Retinal pigment epithelial cell (primary cell): ENCODE measurements around the gene PHEX.

Experiments used
- DNase-seq: peaks from one replicate; pipeline ENCODE4 v3.0.0-alpha.2; 2010; ENCODE audit warnings: low read depth
- H3K4me3 ChIP-seq: 2 replicates; pipeline ENCODE4 v1.5.1; 2011; ENCODE audit warnings: mild to moderate bottlenecking, low read length, control low read depth, moderate library complexity
- TF ChIP-seq, protein P1 (sequence below): conservative IDR thresholded peaks from 2 replicates; pipeline ENCODE4 v1.5.1; 2011; ENCODE audit warnings: low read depth, low read length, control low read depth, inconsistent platforms

PHEX gene

DNA sequence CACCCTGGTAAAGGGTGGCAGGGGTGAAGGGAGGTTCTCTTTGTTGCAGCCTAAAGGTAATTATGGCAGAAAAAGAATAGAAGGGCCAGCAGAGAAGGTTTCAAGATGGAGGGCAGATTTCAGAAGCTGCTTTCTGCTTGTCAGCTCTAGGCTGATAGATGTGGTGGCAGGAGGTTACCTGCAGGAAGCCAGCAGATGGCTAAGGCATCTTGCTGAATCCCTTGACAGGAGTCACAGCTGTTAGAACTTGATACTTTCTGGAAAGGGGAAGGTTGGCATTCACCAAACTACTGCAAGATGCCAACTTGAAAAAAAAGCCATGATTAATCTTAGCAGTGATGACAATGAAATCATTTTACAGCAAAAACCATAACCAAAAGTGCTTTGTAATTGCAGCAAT lies 171.1 kb downstream of the PHEX start:
- TF ChIP-seq, protein P1, sequence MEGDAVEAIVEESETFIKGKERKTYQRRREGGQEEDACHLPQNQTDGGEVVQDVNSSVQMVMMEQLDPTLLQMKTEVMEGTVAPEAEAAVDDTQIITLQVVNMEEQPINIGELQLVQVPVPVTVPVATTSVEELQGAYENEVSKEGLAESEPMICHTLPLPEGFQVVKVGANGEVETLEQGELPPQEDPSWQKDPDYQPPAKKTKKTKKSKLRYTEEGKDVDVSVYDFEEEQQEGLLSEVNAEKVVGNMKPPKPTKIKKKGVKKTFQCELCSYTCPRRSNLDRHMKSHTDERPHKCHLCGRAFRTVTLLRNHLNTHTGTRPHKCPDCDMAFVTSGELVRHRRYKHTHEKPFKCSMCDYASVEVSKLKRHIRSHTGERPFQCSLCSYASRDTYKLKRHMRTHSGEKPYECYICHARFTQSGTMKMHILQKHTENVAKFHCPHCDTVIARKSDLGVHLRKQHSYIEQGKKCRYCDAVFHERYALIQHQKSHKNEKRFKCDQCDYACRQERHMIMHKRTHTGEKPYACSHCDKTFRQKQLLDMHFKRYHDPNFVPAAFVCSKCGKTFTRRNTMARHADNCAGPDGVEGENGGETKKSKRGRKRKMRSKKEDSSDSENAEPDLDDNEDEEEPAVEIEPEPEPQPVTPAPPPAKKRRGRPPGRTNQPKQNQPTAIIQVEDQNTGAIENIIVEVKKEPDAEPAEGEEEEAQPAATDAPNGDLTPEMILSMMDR, result no peak
- H3K4me3 ChIP-seq, result no peak overlapping the region
- no peak for DNase-seq

DNA sequence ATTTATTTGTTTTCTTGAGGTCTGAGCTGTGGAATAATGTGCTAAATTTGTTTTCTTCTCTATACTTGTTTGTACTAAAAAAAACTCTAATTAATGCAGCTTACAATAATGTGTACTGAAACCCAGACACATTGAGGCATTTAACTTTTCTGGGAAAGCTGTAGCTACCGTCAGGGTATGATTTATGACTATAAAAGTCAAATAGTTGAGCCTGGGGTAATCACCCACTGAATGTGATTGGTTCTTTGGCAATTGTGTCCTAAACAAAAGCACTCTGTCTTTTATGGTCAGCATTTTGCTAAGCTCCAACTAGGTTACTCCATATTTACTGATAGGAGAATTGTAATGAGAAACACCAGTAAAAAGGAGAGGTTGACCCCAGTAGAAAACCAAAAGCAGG lies 174.7 kb downstream of the PHEX start:
- no peak for DNase-seq
- TF ChIP-seq, protein P1, result no peak
- no peak overlapping the region for H3K4me3 ChIP-seq

DNA sequence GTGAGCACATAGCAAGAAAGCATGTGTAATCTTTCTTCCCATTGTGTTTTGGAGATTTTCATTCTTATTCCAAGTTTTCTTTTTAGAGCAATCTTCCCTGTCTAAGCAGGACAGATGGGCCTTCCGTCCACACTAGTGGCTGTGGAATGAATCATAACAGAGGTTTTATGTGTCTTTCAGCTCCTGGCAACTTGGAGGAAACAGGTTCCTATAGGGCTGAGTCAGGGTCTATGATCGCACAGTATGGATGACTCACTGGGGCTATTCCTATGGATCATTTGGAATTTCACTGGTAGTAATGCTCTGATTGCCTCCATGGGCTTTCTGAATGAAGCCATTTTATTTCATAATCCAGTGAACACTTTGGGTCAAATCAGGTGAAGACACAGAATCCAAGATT lies 188.8 kb downstream of the PHEX start:
- peak; percentile 12 for DNase-seq
- H3K4me3 ChIP-seq, result no peak overlapping the region
- TF ChIP-seq, protein P1, result no peak

DNA sequence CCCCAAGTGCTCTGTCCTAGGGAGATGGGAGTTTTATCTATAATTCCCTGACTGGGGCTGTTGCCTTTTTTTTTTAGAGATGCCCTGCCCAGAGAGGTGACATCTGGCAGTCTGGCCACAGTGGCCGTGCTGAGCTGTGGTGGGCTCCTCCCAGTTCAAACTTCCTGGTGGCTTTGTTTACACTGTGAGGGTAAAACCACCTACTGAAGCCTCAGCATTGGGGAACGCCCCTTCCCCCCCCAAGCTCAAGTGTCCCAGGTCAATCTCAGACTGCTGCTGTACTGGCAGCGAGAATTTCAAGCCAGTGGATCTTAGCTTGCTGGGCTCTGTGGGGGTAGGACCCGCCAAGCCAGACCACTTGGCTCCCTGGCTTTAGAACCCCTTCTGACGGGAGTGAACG lies 202.3 kb downstream of the PHEX start:
- H3K4me3 ChIP-seq, result no peak overlapping the region
- TF ChIP-seq, protein P1, result no peak
- no peak for DNase-seq

DNA sequence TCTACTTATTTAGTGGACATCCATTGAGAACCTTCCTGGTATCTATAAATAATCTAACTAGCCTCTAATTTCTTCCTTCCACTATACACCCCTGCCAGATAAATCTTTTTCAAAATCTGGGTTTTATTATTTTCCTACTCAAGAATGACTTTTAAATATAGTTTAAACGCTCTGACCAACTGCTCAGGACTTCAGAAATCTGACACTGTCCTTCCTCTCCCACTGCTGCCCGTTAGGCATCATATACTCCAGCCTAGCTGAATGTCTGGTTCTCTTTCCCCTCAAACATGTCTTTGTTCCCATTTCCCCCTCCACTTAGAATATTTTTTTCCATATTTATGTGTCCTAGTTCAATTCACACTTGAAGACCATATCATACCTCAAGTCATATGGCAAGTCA lies 205.4 kb downstream of the PHEX start:
- H3K4me3 ChIP-seq, result no peak overlapping the region
- TF ChIP-seq, protein P1, result no peak
- no peak for DNase-seq

DNA sequence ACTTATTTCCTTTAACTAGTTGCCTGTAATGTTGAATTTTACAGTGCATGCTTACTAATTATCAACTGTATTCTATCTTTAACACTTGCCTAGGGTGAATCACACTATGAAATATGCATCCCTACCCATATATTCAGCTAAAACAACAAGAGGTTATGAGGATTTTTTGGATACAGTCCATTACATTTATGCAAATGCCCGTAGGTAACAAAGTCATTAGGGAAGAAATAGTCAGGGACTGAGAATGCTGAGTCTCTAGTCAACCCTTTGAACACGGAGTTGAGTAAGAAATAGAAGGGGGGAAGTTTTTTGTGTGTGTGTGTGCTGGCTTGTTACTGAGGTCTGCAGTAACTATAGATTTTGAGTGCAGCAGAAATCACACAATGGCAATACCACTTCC lies 214.5 kb downstream of the PHEX start:
- H3K4me3 ChIP-seq, result no peak overlapping the region
- TF ChIP-seq, protein P1, result no peak
- DNase-seq, result peak; percentile 11

DNA sequence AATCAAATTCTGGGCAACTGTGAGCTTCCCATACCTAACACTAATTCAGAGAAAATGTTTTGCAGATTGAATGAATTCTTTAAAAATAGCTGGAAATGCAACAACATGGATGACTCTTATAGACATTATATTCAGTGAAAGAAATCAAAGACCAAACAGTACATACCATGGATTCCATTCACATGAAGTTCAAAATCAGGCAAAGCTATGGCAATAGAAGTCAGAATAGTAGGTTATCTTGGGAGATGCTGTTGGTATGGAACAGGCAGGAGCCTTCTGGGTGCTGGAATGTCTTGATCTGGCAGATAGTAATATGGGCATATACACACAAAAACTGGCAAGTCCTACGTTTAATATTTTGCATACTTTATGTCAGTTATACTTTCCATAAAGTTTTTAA lies 215.0 kb downstream of the PHEX start:
- DNase-seq, result peak; percentile 2
- H3K4me3 ChIP-seq, result no peak overlapping the region
- TF ChIP-seq, protein P1, result no peak
